AG09309 (cell line): Measurements from ENCODE around the gene ICAM4.

Experiments
- DNase-seq: peaks from one replicate; pipeline ENCODE4 v3.0.0-alpha.2; 2010; ENCODE audit warnings: low read depth
- H3K4me3 ChIP-seq: 2 replicates; pipeline ENCODE4 v1.5.1; 2011; ENCODE audit warnings: mild to moderate bottlenecking, low read depth, low read length, moderate library complexity; ENCODE audit not compliant: control insufficient read depth
- TF ChIP-seq, protein P1 (sequence below): IDR thresholded peaks from 2 replicates; pipeline ENCODE4 v1.5.1; 2011; ENCODE audit warnings: mild to moderate bottlenecking, low read depth, low read length, inconsistent platforms; ENCODE audit not compliant: insufficient read depth, control insufficient read depth; ENCODE audit errors: missing control alignments

Gene ICAM4

GRCh38 chr19:10246511-10246910, 40.2 kb upstream of the ICAM4 start:
- H3K4me3 ChIP-seq, result no peak overlapping the region
- TF ChIP-seq, protein P1, sequence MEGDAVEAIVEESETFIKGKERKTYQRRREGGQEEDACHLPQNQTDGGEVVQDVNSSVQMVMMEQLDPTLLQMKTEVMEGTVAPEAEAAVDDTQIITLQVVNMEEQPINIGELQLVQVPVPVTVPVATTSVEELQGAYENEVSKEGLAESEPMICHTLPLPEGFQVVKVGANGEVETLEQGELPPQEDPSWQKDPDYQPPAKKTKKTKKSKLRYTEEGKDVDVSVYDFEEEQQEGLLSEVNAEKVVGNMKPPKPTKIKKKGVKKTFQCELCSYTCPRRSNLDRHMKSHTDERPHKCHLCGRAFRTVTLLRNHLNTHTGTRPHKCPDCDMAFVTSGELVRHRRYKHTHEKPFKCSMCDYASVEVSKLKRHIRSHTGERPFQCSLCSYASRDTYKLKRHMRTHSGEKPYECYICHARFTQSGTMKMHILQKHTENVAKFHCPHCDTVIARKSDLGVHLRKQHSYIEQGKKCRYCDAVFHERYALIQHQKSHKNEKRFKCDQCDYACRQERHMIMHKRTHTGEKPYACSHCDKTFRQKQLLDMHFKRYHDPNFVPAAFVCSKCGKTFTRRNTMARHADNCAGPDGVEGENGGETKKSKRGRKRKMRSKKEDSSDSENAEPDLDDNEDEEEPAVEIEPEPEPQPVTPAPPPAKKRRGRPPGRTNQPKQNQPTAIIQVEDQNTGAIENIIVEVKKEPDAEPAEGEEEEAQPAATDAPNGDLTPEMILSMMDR, result no peak
- no peak for DNase-seq

GRCh38 chr19:10251792-10252694, 34.7 kb upstream of the ICAM4 start, which contains the start of gene MRPL4:
Gene MRPL4, plus strand, starts transcription at chr19:10252214. Its CDS starts 40 bp downstream, at chr19:10252254.
- peak; percentile 94 for DNase-seq
- TF ChIP-seq, protein P1, result no peak

DNA sequence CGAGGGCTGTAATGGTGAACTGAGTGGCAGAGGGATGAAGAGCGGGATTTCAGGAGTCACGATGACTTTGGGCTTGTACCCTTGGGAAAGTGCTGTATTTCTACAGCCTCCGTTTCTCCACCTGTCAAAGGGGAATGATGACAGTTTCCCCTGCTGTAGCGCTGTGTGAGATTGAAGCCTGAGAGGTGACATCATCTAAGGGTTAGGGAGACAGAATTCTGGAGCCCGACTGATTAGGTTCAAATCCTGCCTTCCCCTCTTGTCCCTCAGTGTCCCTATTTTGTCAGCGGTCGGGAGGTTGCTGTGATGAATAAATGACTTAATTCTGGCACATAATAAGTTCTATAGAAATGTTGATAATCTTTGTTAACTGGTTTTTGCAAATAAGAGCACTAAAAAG, 34.0 kb upstream of the ICAM4 start:
- DNase-seq, result no peak
- TF ChIP-seq, protein P1, result no peak
- peak overlapping the region; percentile 91 for H3K4me3 ChIP-seq

More at GRCh38 chr19:10251792-10252694, 34.7 kb upstream of the ICAM4 start, which contains the start of gene MRPL4:
- H3K4me3 ChIP-seq, result peak within 1 kb of the TSS; percentile 91

DNA sequence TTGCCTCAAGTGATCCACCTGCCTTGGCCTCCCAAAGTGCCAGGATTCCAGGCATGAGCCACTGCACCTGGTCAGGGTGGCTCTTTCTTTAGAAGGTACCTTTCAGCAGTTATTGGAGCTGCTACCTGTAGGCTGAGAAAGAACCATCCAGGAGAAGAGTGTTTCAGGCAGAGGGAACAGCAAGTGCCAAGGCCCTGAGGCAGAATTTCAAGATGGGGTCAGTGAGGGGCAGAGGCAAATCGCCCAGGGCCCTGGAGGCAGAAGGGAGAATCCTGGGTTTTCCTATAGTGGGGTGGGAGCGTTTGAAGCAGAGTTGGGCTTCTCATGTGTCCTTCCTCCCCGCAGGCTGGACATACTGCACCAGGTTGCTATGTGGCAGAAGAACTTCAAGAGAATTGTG, 32.5 kb upstream of the ICAM4 start:
- no peak for DNase-seq
- TF ChIP-seq, protein P1, result no peak
- no peak overlapping the region for H3K4me3 ChIP-seq

DNA sequence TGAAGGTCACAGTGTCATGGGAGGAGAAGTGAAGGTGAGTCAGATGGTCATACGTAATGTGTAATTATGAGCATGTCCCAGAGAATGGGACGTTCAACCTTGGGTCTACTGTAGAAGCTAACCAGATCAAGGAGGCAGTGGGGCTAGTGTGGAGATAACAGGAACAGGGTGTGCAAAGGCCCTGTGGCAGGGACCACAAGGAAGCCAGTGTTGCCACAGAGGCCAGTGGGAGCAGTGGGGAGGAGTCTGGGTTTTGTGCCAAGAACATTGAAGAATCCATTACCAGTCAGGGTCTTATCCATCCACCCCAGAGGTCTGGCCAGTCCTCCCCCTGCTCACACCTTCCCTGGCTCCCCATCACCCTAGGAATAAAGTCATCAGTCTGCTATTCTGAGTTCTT, 31.4 kb upstream of the ICAM4 start:
- H3K4me3 ChIP-seq, result no peak overlapping the region
- TF ChIP-seq, protein P1, result no peak
- DNase-seq, result no peak

GRCh38 chr19:10256551-10256950, 30.2 kb upstream of the ICAM4 start:
- H3K4me3 ChIP-seq, result no peak overlapping the region
- TF ChIP-seq, protein P1, result no peak
- no peak for DNase-seq
